H9 (cell line): ENCODE data around the gene SEMA6A. TPM values are rescaled to one million over a fixed set of nuclear protein-coding genes. Genes with fewer than 3 reads are reported as not detected.

Experiments
- DNase-seq: peaks from one replicate; pipeline ENCODE4 v3.0.0-alpha.2; 2017
- H2AFZ ChIP-seq: one replicate; pipeline ENCODE4 v1.6.1; 2013; ENCODE audit warnings: mild to moderate bottlenecking, low read length, control low read depth, moderate library complexity
- H2AK5ac ChIP-seq: 2 replicates; pipeline ENCODE4 v1.6.1; 2013; ENCODE audit warnings: low read length, control low read depth, mixed read lengths; ENCODE audit not compliant: insufficient read length
- H2BK120ac ChIP-seq: one replicate; pipeline ENCODE4 v1.6.1; 2013; ENCODE audit warnings: low read depth, mild to moderate bottlenecking, low read length, control low read depth, inconsistent platforms; ENCODE audit not compliant: poor library complexity, severe bottlenecking
- H2BK12ac ChIP-seq: 2 replicates; pipeline ENCODE4 v1.6.1; 2013; ENCODE audit warnings: low read length, control low read depth, mixed read lengths, low read depth; ENCODE audit not compliant: insufficient read length
- H2BK15ac ChIP-seq: 2 replicates; pipeline ENCODE4 v1.6.1; 2013; ENCODE audit warnings: low read depth, low read length, control low read depth
- H2BK20ac ChIP-seq: one replicate; pipeline ENCODE4 v1.6.1; 2013; ENCODE audit warnings: low read depth, mild to moderate bottlenecking, low read length, control low read depth, inconsistent platforms; ENCODE audit not compliant: poor library complexity, severe bottlenecking
- H2BK5ac ChIP-seq: 2 replicates; pipeline ENCODE4 v1.6.1; 2013; ENCODE audit warnings: low read length, control low read depth, mixed read lengths; ENCODE audit not compliant: insufficient read length
- H3K14ac ChIP-seq: 2 replicates; pipeline ENCODE4 v1.6.1; 2013; ENCODE audit warnings: low read length, control low read depth; ENCODE audit not compliant: insufficient read depth
- H3K18ac ChIP-seq: 2 replicates; pipeline ENCODE4 v1.6.1; 2013; ENCODE audit warnings: low read depth, mild to moderate bottlenecking, mixed read lengths, low read length, control low read depth; ENCODE audit not compliant: insufficient read length
- H3K23ac ChIP-seq: 2 replicates; pipeline ENCODE4 v1.6.1; 2013; ENCODE audit warnings: low read length, control low read depth, mixed read lengths, low read depth; ENCODE audit not compliant: insufficient read length
- H3K23me2 ChIP-seq: 2 replicates; pipeline ENCODE4 v1.6.1; 2013; ENCODE audit warnings: low read depth, mild to moderate bottlenecking, mixed read lengths, low read length, control low read depth; ENCODE audit not compliant: insufficient read length, poor library complexity, severe bottlenecking
- H3K27ac ChIP-seq: 2 replicates; pipeline ENCODE4 v1.5.1; 2013; ENCODE audit warnings: low read length, control low read depth, mixed read lengths, low read depth; ENCODE audit not compliant: insufficient read length
- H3K27me3 ChIP-seq: 2 replicates; pipeline ENCODE4 v1.6.1; 2013; ENCODE audit warnings: low read length, control low read depth, inconsistent platforms; ENCODE audit not compliant: insufficient read depth
- H3K4ac ChIP-seq: 2 replicates; pipeline ENCODE4 v1.6.1; 2013; ENCODE audit warnings: low read depth, mild to moderate bottlenecking, control low read depth, inconsistent platforms, low read length, moderate library complexity
- H3K4me1 ChIP-seq: 2 replicates; pipeline ENCODE4 v1.6.1; 2013; ENCODE audit warnings: low read length, control low read depth, inconsistent platforms; ENCODE audit not compliant: insufficient read depth
- H3K4me2 ChIP-seq: 2 replicates; pipeline ENCODE4 v1.6.1; 2013; ENCODE audit warnings: low read length, control low read depth, mixed read lengths; ENCODE audit not compliant: insufficient read length, insufficient read depth
- H3K56ac ChIP-seq: 2 replicates; pipeline ENCODE4 v1.6.1; 2013; ENCODE audit warnings: low read depth, mild to moderate bottlenecking, mixed read lengths, low read length, control low read depth; ENCODE audit not compliant: insufficient read length
- H3K79me1 ChIP-seq: 2 replicates; pipeline ENCODE4 v1.6.1; 2013; ENCODE audit warnings: low read depth, mild to moderate bottlenecking, moderate library complexity, low read length, control low read depth, inconsistent platforms; ENCODE audit not compliant: insufficient read depth, poor library complexity, severe bottlenecking
- H3K79me2 ChIP-seq: 2 replicates; pipeline ENCODE4 v1.6.1; 2013; ENCODE audit warnings: low read length, control low read depth, inconsistent platforms; ENCODE audit not compliant: insufficient read depth
- H3K9ac ChIP-seq: 2 replicates; pipeline ENCODE4 v1.6.1; 2013; ENCODE audit warnings: low read length, control low read depth, mixed read lengths; ENCODE audit not compliant: insufficient read length; ENCODE audit errors: extremely low read depth
- H3K9me3 ChIP-seq: one replicate; pipeline ENCODE4 v1.6.1; 2013; ENCODE audit warnings: low read depth, low read length, inconsistent platforms; ENCODE audit not compliant: control insufficient read depth
- H3T11ph ChIP-seq: one replicate; pipeline ENCODE4 v1.6.1; 2013; ENCODE audit warnings: mild to moderate bottlenecking, low read length, control low read depth, inconsistent platforms
- H4K20me1 ChIP-seq: one replicate; pipeline ENCODE4 v1.6.1; 2013; ENCODE audit not compliant: control insufficient read depth, insufficient read length, insufficient read depth
- H4K5ac ChIP-seq: 2 replicates; pipeline ENCODE4 v1.6.1; 2013; ENCODE audit warnings: low read depth, mild to moderate bottlenecking, mixed read lengths, low read length, control low read depth; ENCODE audit not compliant: insufficient read length
- H4K8ac ChIP-seq: replicated peaks from 2 replicates; pipeline ENCODE4 v1.6.1; 2013; ENCODE audit warnings: low read length, control low read depth, mixed read lengths, low read depth; ENCODE audit not compliant: insufficient read length
- H4K91ac ChIP-seq: 2 replicates; pipeline ENCODE4 v1.6.1; 2013; ENCODE audit warnings: low read depth, mild to moderate bottlenecking, moderate library complexity, mixed read lengths, low read length, control low read depth; ENCODE audit not compliant: insufficient read length
- H3K27ac Mint-ChIP-seq, 3 experiments: 2 replicates in 2 of 3; 3 replicates in 1 of 3; pipeline ENCODE4 v1.8.0; 2020 to 2021; ENCODE audit warnings: mixed read lengths in 3 of 3, mild to moderate bottlenecking in 1 of 3, moderate library complexity in 1 of 3
- H3K27me3 Mint-ChIP-seq: 2 replicates; pipeline ENCODE4 v1.8.0; 2021; ENCODE audit warnings: low read depth, mild to moderate bottlenecking, moderate library complexity, mixed read lengths
- H3K36me3 Mint-ChIP-seq, 3 experiments: 2 replicates in 2 of 3; 3 replicates in 1 of 3; pipeline ENCODE4 v1.8.0; 2020 to 2021; ENCODE audit warnings: low read depth in 3 of 3, mixed read lengths in 3 of 3; ENCODE audit not compliant: insufficient read depth in 1 of 3
- H3K4me1 Mint-ChIP-seq, 2 experiments: 2 replicates each; pipeline ENCODE4 v1.8.0; 2020; ENCODE audit warnings: mixed read lengths in 2 of 2
- H3K4me3 Mint-ChIP-seq, 2 experiments: 2 replicates in 1 of 2; 3 replicates in 1 of 2; pipeline ENCODE4 v1.8.0; 2020 to 2021; ENCODE audit warnings: mild to moderate bottlenecking in 2 of 2, mixed read lengths in 2 of 2, moderate library complexity in 1 of 2
- H3K9me3 Mint-ChIP-seq, 2 experiments: 2 replicates in 1 of 2; 3 replicates in 1 of 2; pipeline ENCODE4 v1.8.0; 2020; ENCODE audit warnings: mild to moderate bottlenecking in 2 of 2, mixed read lengths in 2 of 2, moderate library complexity in 1 of 2
- WGBS: extraction: QIAGEN DNeasy Blood & Tissue Kit; methylation state at CpG from one replicate; pipeline ENCODE4 v1.1.7; 2013; ENCODE audit warnings: missing lambda C conversion rate, low lambda C conversion rate, mixed read lengths; ENCODE audit not compliant: insufficient read length; ENCODE audit errors: extremely low coverage; 5-methylcytosine and 5-hydroxymethylcytosine counted together
- total RNA-seq: library from RNA; stranded (reverse); gene quantifications from 2 replicates; pipeline ENCODE4 v1.2.1, GENCODE V29; 2021
- TF ChIP-seq, protein P1 (sequence below): fragments of 200-600 bp; sonication (generic); conservative IDR thresholded peaks from 3 replicates; pipeline ENCODE4 v1.8.0; 2021; ENCODE audit warnings: antibody characterized with exemption, mild to moderate bottlenecking

The SEMA6A gene
- total RNA-seq, 1 experiment from 2014 or later = 354 TPM

GRCh38 chr5:116509483-116510244 is 65.0 kb downstream of the SEMA6A start:
- Histone ChIP-seq H3K27me3 (no peaks in the 10 kb centered on the region), H2BK120ac (no peak overlapping the region), H2AK5ac (no peak overlapping the region), H4K5ac (no peak overlapping the region), H3K79me2 (peaks cover 95% of the 10 kb centered on the region), H4K8ac (no peak overlapping the region), H3K23me2 (no peaks in the 10 kb centered on the region), H3K4ac (no peak overlapping the region), H3K27ac (no peak overlapping the region), H2AFZ (no peak overlapping the region), H2BK5ac (no peak overlapping the region), H3K56ac (no peak overlapping the region), H3K9ac (no peak overlapping the region), H2BK12ac (no peak overlapping the region), H2BK20ac (no peak overlapping the region), H3K4me2 (no peak overlapping the region), H3K4me1 (peaks cover 25% of the 10 kb centered on the region), H3K14ac (no peak overlapping the region), H3K79me1 (peaks cover 3% of the 10 kb centered on the region), H3K9me3 (no peaks in the 10 kb centered on the region), H3T11ph (no peak overlapping the region), H3K18ac (no peak overlapping the region), H2BK15ac (no peak overlapping the region), H3K23ac (no peak overlapping the region), H4K20me1 (peaks cover 5% of the 10 kb centered on the region), H4K91ac (no peak overlapping the region)
- TF ChIP-seq, protein P1, sequence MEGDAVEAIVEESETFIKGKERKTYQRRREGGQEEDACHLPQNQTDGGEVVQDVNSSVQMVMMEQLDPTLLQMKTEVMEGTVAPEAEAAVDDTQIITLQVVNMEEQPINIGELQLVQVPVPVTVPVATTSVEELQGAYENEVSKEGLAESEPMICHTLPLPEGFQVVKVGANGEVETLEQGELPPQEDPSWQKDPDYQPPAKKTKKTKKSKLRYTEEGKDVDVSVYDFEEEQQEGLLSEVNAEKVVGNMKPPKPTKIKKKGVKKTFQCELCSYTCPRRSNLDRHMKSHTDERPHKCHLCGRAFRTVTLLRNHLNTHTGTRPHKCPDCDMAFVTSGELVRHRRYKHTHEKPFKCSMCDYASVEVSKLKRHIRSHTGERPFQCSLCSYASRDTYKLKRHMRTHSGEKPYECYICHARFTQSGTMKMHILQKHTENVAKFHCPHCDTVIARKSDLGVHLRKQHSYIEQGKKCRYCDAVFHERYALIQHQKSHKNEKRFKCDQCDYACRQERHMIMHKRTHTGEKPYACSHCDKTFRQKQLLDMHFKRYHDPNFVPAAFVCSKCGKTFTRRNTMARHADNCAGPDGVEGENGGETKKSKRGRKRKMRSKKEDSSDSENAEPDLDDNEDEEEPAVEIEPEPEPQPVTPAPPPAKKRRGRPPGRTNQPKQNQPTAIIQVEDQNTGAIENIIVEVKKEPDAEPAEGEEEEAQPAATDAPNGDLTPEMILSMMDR = no peak
- H3K9me3 Mint-ChIP-seq = no peaks in the 10 kb centered on the region
- H3K4me3 Mint-ChIP-seq = no peak overlapping the region
- no CpG with 5 or more reads among the region's 6 CpGs for WGBS
- peaks cover 72 to 81% of the 10 kb centered on the region in 2 experiments for H3K4me1 Mint-ChIP-seq
- H3K27me3 Mint-ChIP-seq = no peaks in the 10 kb centered on the region; the same call in 1 of the 2 replicates
- H3K27ac Mint-ChIP-seq = peak overlapping the region; percentile 0 to 18 (median 18)
- peaks cover 5 to 28% (median 17%) of the 10 kb centered on the region in 3 experiments; a peak in 5 of 7 replicates for H3K36me3 Mint-ChIP-seq
- DNase-seq = peak; percentile 44
